Type B pancreatic cell (in vitro differentiated cells): ENCODE results near the gene LIPC. TPM values are rescaled to one million over a fixed set of nuclear protein-coding genes. Genes with fewer than 3 reads are reported as not detected.

Source experiments
- DNase-seq: peaks from one replicate; pipeline ENCODE4 v3.0.0; 2021; ENCODE audit warnings: mixed read lengths; ENCODE audit not compliant: unreplicated experiment; ENCODE audit errors: extremely low spot score
- H3K27ac Mint-ChIP-seq: 2 replicates; pipeline ENCODE4 v1.8.0; 2021; ENCODE audit warnings: mild to moderate bottlenecking, mixed read lengths
- H3K27me3 Mint-ChIP-seq: 2 replicates; pipeline ENCODE4 v1.8.0; 2021; ENCODE audit warnings: mixed read lengths
- H3K36me3 Mint-ChIP-seq: 2 replicates; pipeline ENCODE4 v1.8.0; 2021; ENCODE audit warnings: mixed read lengths
- H3K4me1 Mint-ChIP-seq: one replicate; pipeline ENCODE4 v1.8.0; 2021; ENCODE audit warnings: mixed read lengths; ENCODE audit not compliant: unreplicated experiment
- H3K4me3 Mint-ChIP-seq: 2 replicates; pipeline ENCODE4 v1.8.0; 2021; ENCODE audit warnings: mild to moderate bottlenecking, mixed read lengths
- H3K9me3 Mint-ChIP-seq: 2 replicates; pipeline ENCODE4 v1.8.0; 2021; ENCODE audit warnings: mixed read lengths
- total RNA-seq: library from RNA; stranded (reverse); gene quantifications from 2 replicates; pipeline ENCODE4 v1.2.1, GENCODE V29; 2021; ENCODE audit warnings: low replicate concordance
- TF ChIP-seq, protein P1 (sequence below): fragments of 200-600 bp; sonication (generic); conservative IDR thresholded peaks from 2 replicates; pipeline ENCODE4 v1.5.0; 2021; ENCODE audit warnings: antibody characterized with exemption, mild to moderate bottlenecking

The LIPC gene
- total RNA-seq, 1 donor from 2014 or later, result 10.9 TPM

- no peaks in the 10 kb centered on the region for H3K36me3 Mint-ChIP-seq
- no peaks in the 10 kb centered on the region for H3K27me3 Mint-ChIP-seq
- no peak overlapping the region for H3K4me3 Mint-ChIP-seq
- no peak for DNase-seq
- H3K4me1 Mint-ChIP-seq, result peaks cover 22% of the 10 kb centered on the region
- no peak overlapping the region for H3K27ac Mint-ChIP-seq
- H3K9me3 Mint-ChIP-seq, result no peaks in the 10 kb centered on the region
- TF ChIP-seq, protein P1, sequence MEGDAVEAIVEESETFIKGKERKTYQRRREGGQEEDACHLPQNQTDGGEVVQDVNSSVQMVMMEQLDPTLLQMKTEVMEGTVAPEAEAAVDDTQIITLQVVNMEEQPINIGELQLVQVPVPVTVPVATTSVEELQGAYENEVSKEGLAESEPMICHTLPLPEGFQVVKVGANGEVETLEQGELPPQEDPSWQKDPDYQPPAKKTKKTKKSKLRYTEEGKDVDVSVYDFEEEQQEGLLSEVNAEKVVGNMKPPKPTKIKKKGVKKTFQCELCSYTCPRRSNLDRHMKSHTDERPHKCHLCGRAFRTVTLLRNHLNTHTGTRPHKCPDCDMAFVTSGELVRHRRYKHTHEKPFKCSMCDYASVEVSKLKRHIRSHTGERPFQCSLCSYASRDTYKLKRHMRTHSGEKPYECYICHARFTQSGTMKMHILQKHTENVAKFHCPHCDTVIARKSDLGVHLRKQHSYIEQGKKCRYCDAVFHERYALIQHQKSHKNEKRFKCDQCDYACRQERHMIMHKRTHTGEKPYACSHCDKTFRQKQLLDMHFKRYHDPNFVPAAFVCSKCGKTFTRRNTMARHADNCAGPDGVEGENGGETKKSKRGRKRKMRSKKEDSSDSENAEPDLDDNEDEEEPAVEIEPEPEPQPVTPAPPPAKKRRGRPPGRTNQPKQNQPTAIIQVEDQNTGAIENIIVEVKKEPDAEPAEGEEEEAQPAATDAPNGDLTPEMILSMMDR, result no peak
Measured at GRCh38 chr15:58495891-58496408, 64.2 kb downstream of the LIPC start.

DNA sequence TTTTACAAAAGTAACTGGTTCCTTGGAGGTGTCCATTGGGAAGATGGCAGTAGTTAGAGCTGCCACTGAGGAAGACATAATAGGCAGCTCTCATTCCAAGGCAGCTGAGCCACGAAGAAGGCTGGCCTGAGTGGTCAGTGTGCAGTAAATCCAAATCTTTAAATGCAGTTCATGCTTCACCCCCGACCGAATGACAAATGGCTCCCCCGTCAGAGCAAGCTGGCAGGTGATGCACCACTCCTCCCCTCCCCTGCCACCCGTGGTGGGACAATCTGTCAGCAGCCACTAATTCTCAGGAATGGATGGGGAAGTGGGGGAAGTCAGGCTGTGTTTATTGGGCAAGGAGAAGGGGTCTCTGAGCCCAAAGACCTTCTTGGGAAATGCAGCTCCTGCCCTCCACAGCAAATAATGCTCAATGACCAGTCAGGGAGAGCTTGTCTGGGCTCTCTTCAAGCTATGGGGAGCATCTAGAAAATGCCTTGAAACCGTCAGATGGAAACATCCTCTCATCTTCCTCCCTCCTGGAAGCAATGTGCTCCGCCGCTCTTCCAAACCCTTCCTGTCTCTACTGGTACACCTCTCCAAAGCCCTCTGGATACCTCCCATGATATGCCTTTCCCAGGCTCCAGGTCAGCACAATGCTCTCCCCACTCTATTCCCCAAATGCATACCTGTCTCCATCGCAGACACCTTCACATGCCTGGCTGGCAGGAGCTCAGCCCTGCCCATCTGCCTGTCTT is 65.4 kb downstream of the LIPC start:
- peaks cover 27% of the 10 kb centered on the region for H3K4me1 Mint-ChIP-seq
- H3K27me3 Mint-ChIP-seq, result no peaks in the 10 kb centered on the region
- H3K9me3 Mint-ChIP-seq, result no peaks in the 10 kb centered on the region
- H3K36me3 Mint-ChIP-seq, result no peaks in the 10 kb centered on the region
- TF ChIP-seq, protein P1, result no peak
- no peak overlapping the region for H3K27ac Mint-ChIP-seq
- no peak overlapping the region for H3K4me3 Mint-ChIP-seq
- DNase-seq, result no peak

GRCh38 chr15:58498821-58499580 is 67.2 kb downstream of the LIPC start:
- DNase-seq, result no peak
- Mint-ChIP-seq H3K36me3 (no peaks in the 10 kb centered on the region), H3K4me3 (no peak overlapping the region), H3K27ac (peak overlapping the region; percentile 1), H3K4me1 (peaks cover 22% of the 10 kb centered on the region), H3K27me3 (no peaks in the 10 kb centered on the region), H3K9me3 (no peaks in the 10 kb centered on the region)
- TF ChIP-seq, protein P1, result no peak

GRCh38 chr15:58501006-58501405 is 69.2 kb downstream of the LIPC start:
- Mint-ChIP-seq H3K9me3 (no peaks in the 10 kb centered on the region), H3K4me1 (peaks cover 21% of the 10 kb centered on the region), H3K27ac (no peak overlapping the region), H3K36me3 (no peaks in the 10 kb centered on the region), H3K4me3 (no peak overlapping the region), H3K27me3 (no peaks in the 10 kb centered on the region)
- TF ChIP-seq, protein P1, result no peak
- no peak for DNase-seq

DNA sequence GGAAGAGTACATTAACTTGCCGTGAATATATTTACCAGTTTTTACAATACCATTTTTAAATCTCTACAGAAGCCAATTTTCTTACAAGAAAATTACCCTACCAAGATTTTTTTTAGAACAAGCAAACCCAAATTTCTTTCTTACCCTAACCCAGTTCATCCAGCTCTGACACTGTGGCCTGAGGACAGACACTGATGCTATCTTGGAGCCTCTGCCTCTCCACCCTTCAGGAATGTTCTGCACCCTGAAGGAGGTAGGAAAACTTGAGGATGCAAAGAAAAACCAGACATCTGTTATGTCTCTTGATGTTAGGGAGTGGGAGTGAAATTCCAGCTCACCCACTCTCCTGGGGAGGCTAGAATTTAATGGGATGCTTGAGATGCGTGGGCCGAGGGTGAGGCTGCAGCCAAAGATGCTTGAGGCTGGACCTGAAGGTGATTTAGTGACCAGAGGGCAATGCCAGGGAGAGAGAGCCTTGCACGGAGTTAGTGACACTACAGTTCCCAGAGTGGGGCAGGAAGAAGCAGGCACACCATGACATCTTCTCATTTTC is 69.9 kb downstream of the LIPC start:
- H3K4me3 Mint-ChIP-seq, result no peak overlapping the region
- no peaks in the 10 kb centered on the region for H3K9me3 Mint-ChIP-seq
- no peaks in the 10 kb centered on the region for H3K36me3 Mint-ChIP-seq
- H3K4me1 Mint-ChIP-seq, result peaks cover 17% of the 10 kb centered on the region
- H3K27me3 Mint-ChIP-seq, result no peaks in the 10 kb centered on the region
- no peak overlapping the region for H3K27ac Mint-ChIP-seq
- no peak for DNase-seq
- TF ChIP-seq, protein P1, result no peak
